ENCODE measurements around the gene GAR1.

DNA sequence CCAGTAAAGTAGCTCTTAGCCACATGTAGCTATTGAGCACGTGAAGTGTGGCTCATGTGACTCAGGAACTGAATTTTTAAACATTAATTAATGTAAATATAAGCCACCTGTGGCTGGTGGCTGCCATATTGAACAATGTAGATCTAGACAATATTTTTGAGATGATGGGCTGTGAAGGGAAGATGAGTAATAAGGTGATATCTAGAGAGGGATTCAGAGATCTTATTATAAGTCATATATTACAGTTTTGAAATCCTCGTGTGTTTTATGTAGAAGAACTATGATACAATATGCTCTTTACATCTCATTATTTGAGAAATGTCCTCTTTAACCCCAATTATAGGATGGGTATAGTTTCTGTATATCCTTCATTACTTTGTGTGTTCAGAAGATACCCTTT is 5.6 kb downstream of the GAR1 start:
- TF ChIP-seq, protein P1, sequence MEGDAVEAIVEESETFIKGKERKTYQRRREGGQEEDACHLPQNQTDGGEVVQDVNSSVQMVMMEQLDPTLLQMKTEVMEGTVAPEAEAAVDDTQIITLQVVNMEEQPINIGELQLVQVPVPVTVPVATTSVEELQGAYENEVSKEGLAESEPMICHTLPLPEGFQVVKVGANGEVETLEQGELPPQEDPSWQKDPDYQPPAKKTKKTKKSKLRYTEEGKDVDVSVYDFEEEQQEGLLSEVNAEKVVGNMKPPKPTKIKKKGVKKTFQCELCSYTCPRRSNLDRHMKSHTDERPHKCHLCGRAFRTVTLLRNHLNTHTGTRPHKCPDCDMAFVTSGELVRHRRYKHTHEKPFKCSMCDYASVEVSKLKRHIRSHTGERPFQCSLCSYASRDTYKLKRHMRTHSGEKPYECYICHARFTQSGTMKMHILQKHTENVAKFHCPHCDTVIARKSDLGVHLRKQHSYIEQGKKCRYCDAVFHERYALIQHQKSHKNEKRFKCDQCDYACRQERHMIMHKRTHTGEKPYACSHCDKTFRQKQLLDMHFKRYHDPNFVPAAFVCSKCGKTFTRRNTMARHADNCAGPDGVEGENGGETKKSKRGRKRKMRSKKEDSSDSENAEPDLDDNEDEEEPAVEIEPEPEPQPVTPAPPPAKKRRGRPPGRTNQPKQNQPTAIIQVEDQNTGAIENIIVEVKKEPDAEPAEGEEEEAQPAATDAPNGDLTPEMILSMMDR (IDR thresholded peaks at IDR 0.05): no peak
- TF ChIP-seq POLR2A (IDR thresholded peaks at IDR 0.05): no peak
